HepG2 (cell line): ENCODE data around the gene ZNF367. TPM values are rescaled to one million over a fixed set of nuclear protein-coding genes. Genes with fewer than 3 reads are reported as not detected.

Experiments used
- DMAP1 ChIP-seq: IDR thresholded peaks from 2 replicates; pipeline ENCODE4 v1.6.1; 2016
- FOXA3 ChIP-seq: IDR thresholded peaks from 2 replicates; pipeline ENCODE4 v1.6.1; 2016; ENCODE audit warnings: missing genetic modification reagents, missing compliant biosample characterization
- JUNB ChIP-seq: sonication (generic); formaldehyde crosslinking; IDR thresholded peaks from 2 replicates; pipeline ENCODE4 v1.8.0; 2022; ENCODE audit warnings: missing genetic modification reagents, mild to moderate bottlenecking, borderline replicate concordance
- JUND ChIP-seq: sonication (generic); formaldehyde crosslinking; IDR thresholded peaks from 2 replicates; pipeline ENCODE4 v1.8.0; 2022; ENCODE audit warnings: mild to moderate bottlenecking, missing genetic modification reagents
- KLF9 ChIP-seq: IDR thresholded peaks from 2 replicates; pipeline ENCODE4 v1.6.1; 2016; ENCODE audit warnings: low read depth
- LRRFIP1 ChIP-seq: sonication (generic); formaldehyde crosslinking; conservative IDR thresholded peaks from 2 replicates; pipeline ENCODE4 v1.4.0; 2020; ENCODE audit warnings: missing genetic modification reagents
- MBNL3 ChIP-seq: fragments of 250-450 bp; sonication (Bioruptor Pico); conservative IDR thresholded peaks from 2 replicates; pipeline ENCODE4 v1.8.0; 2022; ENCODE audit warnings: mild to moderate bottlenecking, inconsistent platforms
- PATZ1 ChIP-seq: sonication (generic); formaldehyde crosslinking; IDR thresholded peaks from 2 replicates; pipeline ENCODE4 v1.4.0; 2020; ENCODE audit warnings: missing genetic modification reagents
- RCOR2 ChIP-seq: IDR thresholded peaks from 2 replicates; pipeline ENCODE4 v1.6.1; 2016; ENCODE audit warnings: missing biosample characterization, missing genetic modification reagents
- SMAD3 ChIP-seq: sonication (generic); formaldehyde crosslinking; IDR thresholded peaks from 2 replicates; pipeline ENCODE4 v1.4.0; 2020; ENCODE audit warnings: missing genetic modification reagents
- SMYD3 ChIP-seq: sonication (generic); formaldehyde crosslinking; IDR thresholded peaks from 2 replicates; pipeline ENCODE4 v1.8.1; 2023; ENCODE audit warnings: mild to moderate bottlenecking, missing genetic modification reagents
- TFDP1 ChIP-seq: IDR thresholded peaks from 2 replicates; pipeline ENCODE4 v1.6.1; 2016; ENCODE audit warnings: missing compliant biosample characterization, missing genetic modification reagents, borderline replicate concordance
- ZBTB1 ChIP-seq: sonication (generic); formaldehyde crosslinking; IDR thresholded peaks from 2 replicates; pipeline ENCODE4 v1.4.0; 2020; ENCODE audit warnings: missing genetic modification reagents, borderline replicate concordance
- ZMYM3 ChIP-seq: sonication (generic); formaldehyde crosslinking; IDR thresholded peaks from 2 replicates; pipeline ENCODE4 v1.5.1; 2020; ENCODE audit warnings: mild to moderate bottlenecking, missing genetic modification reagents
- ZNF335 ChIP-seq: sonication (generic); formaldehyde crosslinking; IDR thresholded peaks from 2 replicates; pipeline ENCODE4 v1.4.0; 2020; ENCODE audit warnings: missing genetic modification reagents
- ZNF530 ChIP-seq: sonication (generic); formaldehyde crosslinking; IDR thresholded peaks from 2 replicates; pipeline ENCODE4 v1.5.0; 2020; ENCODE audit warnings: low read depth, mild to moderate bottlenecking, missing genetic modification reagents
- polyA plus RNA-seq, 8 experiments: library from polyadenylated mRNA; depleted of rRNA in 3 of 8; stranded (reverse) in 7 of 8; unstranded in 1 of 8; fragments of >200 nt; fragmentation: Illumina TruSeq in 4 of 8; extraction: Trizol in 4 of 8; gene quantifications; 2 replicates each; pipeline versions ENCODE4 v1.2.1 to v1.2.3, GENCODE V29; 2011 to 2016; ENCODE audit warnings: low read depth in 4 of 8, missing spikeins in 1 of 8, mixed read lengths in 1 of 8; ENCODE audit not compliant: insufficient read depth in 1 of 8
- total RNA-seq, 5 experiments: library from RNA; depleted of rRNA; stranded (reverse); fragments of >200 nt; fragmentation: Illumina TruSeq; extraction: Trizol; gene quantifications; 2 replicates each; pipeline ENCODE4 v1.2.3, GENCODE V29; 2016; ENCODE audit warnings: low read depth in 1 of 5
- TF ChIP-seq, protein P1 (sequence below), 2 experiments: sonication (generic) in 1 of 2; formaldehyde crosslinking in 1 of 2; IDR thresholded peaks; 2 replicates each; pipeline versions ENCODE4 v1.4.0 to v1.6.1; 2018 to 2020; ENCODE audit warnings: missing genetic modification reagents in 2 of 2, borderline replicate concordance in 1 of 2, low read depth in 1 of 2, mild to moderate bottlenecking in 1 of 2, missing biosample characterization in 1 of 2
- TF ChIP-seq, protein P2 (sequence below): sonication (generic); formaldehyde crosslinking; IDR thresholded peaks from 2 replicates; pipeline ENCODE4 v1.4.0; 2020; ENCODE audit warnings: missing genetic modification reagents, borderline replicate concordance
- TF ChIP-seq, protein P3 (sequence below), 2 experiments: fragments of 450-650 bp in 1 of 2; sonication (generic) in 1 of 2; formaldehyde crosslinking; IDR thresholded peaks; 2 replicates each; pipeline versions ENCODE4 v1.5.0 to v1.8.0; 2020 to 2022; ENCODE audit warnings: mild to moderate bottlenecking in 1 of 2, missing genetic modification reagents in 1 of 2

The ZNF367 gene
- total and polyA plus RNA-seq, 2 of the 13 experiments (the other 11 are each of a cell fraction or from before 2014, with no cell fraction given), result 2.9 to 7.7 TPM

DNA sequence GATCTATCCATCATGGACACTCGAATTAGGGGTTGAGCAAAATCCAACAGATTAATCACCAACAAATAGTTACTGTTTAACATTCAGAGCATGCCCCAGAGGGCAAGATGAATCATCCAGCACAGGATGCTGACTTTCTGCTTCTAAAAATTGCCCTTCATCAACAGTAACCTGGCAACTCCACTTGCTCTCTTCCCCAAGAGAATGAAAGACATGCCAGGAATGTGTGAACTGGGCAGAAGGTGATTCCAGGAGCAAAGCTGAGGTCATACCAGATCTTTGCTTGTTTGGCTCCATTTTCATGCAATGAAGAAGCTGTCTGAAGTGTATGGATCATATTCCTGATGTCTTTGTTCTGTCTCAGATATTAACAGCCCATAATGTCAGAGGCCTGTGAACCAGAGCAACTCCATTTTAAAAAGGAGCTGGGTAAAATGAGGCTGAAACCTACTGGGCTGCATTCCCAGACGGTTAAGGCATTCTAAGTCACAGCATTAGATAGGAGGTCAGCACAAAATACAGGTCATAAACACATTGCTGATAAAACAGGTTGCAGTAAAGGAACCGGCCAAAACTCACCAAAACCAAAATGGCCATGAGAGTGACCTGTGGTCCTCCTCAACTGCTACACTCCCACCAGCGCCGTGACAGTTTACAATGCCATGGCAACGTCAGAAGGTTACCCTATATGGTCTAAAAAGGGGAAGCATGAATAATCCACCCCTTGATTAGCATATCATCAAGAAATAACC, 2.5 kb upstream of the ZNF367 start (continued):
- TF ChIP-seq SMYD3 (CRISPR knock-in tag) (peak; percentile 43; the same call in 1 of the 2 replicates), JUNB (CRISPR knock-in tag) (peak; percentile 79; the same call in 1 of the 2 replicates), KLF9 (no peak), TFDP1 (CRISPR knock-in tag) (peak; percentile 19; the same call in 1 of the 2 replicates), ZMYM3 (CRISPR knock-in tag) (0 out of 2 replicates have a peak, but pooled peaks have one; percentile 26), ZNF335 (CRISPR knock-in tag) (peak; percentile 84), MBNL3 (CRISPR knock-in tag) (no peak), SMAD3 (CRISPR knock-in tag) (peak; percentile 70; the same call in 1 of the 2 replicates), LRRFIP1 (no peak), ZBTB1 (CRISPR knock-in tag) (no peak), DMAP1 (CRISPR knock-in tag) (peak; percentile 59), FOXA3 (CRISPR knock-in tag) (peak; percentile 85), JUND (CRISPR knock-in tag) (peak; percentile 91), ZNF530 (CRISPR knock-in tag) (no peak), PATZ1 (CRISPR knock-in tag) (no peak; the same call in 1 of the 2 replicates), RCOR2 (CRISPR knock-in tag) (peak; percentile 75; the same call in 1 of the 2 replicates)
- TF ChIP-seq, protein P1, sequence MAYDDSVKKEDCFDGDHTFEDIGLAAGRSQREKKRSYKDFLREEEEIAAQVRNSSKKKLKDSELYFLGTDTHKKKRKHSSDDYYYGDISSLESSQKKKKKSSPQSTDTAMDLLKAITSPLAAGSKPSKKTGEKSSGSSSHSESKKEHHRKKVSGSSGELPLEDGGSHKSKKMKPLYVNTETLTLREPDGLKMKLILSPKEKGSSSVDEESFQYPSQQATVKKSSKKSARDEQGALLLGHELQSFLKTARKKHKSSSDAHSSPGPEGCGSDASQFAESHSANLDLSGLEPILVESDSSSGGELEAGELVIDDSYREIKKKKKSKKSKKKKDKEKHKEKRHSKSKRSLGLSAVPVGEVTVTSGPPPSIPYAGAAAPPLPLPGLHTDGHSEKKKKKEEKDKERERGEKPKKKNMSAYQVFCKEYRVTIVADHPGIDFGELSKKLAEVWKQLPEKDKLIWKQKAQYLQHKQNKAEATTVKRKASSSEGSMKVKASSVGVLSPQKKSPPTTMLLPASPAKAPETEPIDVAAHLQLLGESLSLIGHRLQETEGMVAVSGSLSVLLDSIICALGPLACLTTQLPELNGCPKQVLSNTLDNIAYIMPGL (CRISPR knock-in tag; IDR thresholded peaks at IDR 0.05; ENCODE audit: borderline replicate concordance in 1 of 2, low read depth in 1 of 2), result peak in 1 of 2 experiments; percentile 23; a peak in 2 of 4 replicates
- TF ChIP-seq, protein P2, sequence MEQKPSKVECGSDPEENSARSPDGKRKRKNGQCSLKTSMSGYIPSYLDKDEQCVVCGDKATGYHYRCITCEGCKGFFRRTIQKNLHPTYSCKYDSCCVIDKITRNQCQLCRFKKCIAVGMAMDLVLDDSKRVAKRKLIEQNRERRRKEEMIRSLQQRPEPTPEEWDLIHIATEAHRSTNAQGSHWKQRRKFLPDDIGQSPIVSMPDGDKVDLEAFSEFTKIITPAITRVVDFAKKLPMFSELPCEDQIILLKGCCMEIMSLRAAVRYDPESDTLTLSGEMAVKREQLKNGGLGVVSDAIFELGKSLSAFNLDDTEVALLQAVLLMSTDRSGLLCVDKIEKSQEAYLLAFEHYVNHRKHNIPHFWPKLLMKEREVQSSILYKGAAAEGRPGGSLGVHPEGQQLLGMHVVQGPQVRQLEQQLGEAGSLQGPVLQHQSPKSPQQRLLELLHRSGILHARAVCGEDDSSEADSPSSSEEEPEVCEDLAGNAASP (CRISPR knock-in tag), result peak; percentile 94
- TF ChIP-seq, protein P3, sequence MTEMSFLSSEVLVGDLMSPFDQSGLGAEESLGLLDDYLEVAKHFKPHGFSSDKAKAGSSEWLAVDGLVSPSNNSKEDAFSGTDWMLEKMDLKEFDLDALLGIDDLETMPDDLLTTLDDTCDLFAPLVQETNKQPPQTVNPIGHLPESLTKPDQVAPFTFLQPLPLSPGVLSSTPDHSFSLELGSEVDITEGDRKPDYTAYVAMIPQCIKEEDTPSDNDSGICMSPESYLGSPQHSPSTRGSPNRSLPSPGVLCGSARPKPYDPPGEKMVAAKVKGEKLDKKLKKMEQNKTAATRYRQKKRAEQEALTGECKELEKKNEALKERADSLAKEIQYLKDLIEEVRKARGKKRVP (CRISPR knock-in tag; IDR thresholded peaks at IDR 0.05), result peak in 1 of 2 experiments; percentile 65; a peak in 1 of 4 replicates
